H1 (cell line): Measurements from ENCODE around the gene PRKAR1B. TPM values are rescaled to one million over a fixed set of nuclear protein-coding genes. Genes with fewer than 3 reads are reported as not detected.

Experiments
- CTCF ChIA-PET: fragments of 300-600 bp; sonication (Branson Sonifier 250); formaldehyde crosslinking; loops from one replicate; lab custom pipeline; 2021; ENCODE audit not compliant: partially characterized antibody; lab: Charles Lee
- POLR2A ChIA-PET: fragments of 300-600 bp; sonication (Branson Sonifier 250); formaldehyde crosslinking; loops from one replicate; lab custom pipeline; 2021; ENCODE audit warnings: inconsistent platforms; ENCODE audit not compliant: partially characterized antibody; lab: Charles Lee
- DNase-seq, 2 experiments: peaks; one replicate each; pipeline versions ENCODE4 v3.0.0 to v3.0.0-alpha.2; 2010 to 2022; ENCODE audit warnings: low spot score in 2 of 2, low read depth in 1 of 2, mixed read lengths in 1 of 2
- FAIRE-seq: peaks from 2 replicates; lab custom pipeline; 2011; peaks lifted over from hg19 to GRCh38; lab: Jason Lieb, UNC
- H2AFZ ChIP-seq: 2 replicates; pipeline ENCODE4 v1.8.1; 2012; ENCODE audit warnings: low read length, inconsistent platforms
- H2AK5ac ChIP-seq: 2 replicates; pipeline ENCODE4 v1.6.1; 2013; ENCODE audit warnings: low read depth, low read length
- H2BK120ac ChIP-seq: replicated peaks from 2 replicates; pipeline ENCODE3; 2013; ENCODE audit warnings: low read depth, low read length, inconsistent platforms
- H2BK12ac ChIP-seq: 2 replicates; pipeline ENCODE4 v1.6.1; 2013; ENCODE audit warnings: low read depth, low read length
- H2BK15ac ChIP-seq: 2 replicates; pipeline ENCODE4 v1.6.1; 2013; ENCODE audit warnings: low read length
- H2BK20ac ChIP-seq: 2 replicates; pipeline ENCODE4 v1.6.1; 2013; ENCODE audit warnings: low read length
- H2BK5ac ChIP-seq: 2 replicates; pipeline ENCODE4 v1.6.1; 2013; ENCODE audit warnings: low read depth, low read length
- H3K14ac ChIP-seq: 2 replicates; pipeline ENCODE4 v1.6.1; 2013; ENCODE audit warnings: inconsistent platforms; ENCODE audit not compliant: insufficient read length
- H3K18ac ChIP-seq: 2 replicates; pipeline ENCODE4 v1.6.1; 2013; ENCODE audit warnings: low read length; ENCODE audit errors: extremely low read depth
- H3K23ac ChIP-seq: 2 replicates; pipeline ENCODE4 v1.6.1; 2013; ENCODE audit warnings: inconsistent platforms; ENCODE audit not compliant: insufficient read length
- H3K23me2 ChIP-seq: 2 replicates; pipeline ENCODE4 v1.6.1; 2013; ENCODE audit warnings: low read depth, low read length
- H3K27ac ChIP-seq: 2 replicates; pipeline ENCODE4 v1.6.1; 2011; ENCODE audit warnings: low read depth, low read length, inconsistent platforms
- H3K27me3 ChIP-seq, 4 experiments: replicated peaks in 1 of 4; 1 replicate in 1 of 4; 2 replicates in 3 of 4; pipeline versions ENCODE4 v1.6.1 to v1.8.1; 2011 to 2013; ENCODE audit warnings: low read length in 3 of 4, mild to moderate bottlenecking in 3 of 4, inconsistent platforms in 2 of 4, mixed read lengths in 2 of 4, moderate library complexity in 1 of 4; ENCODE audit not compliant: control insufficient read depth in 3 of 4, insufficient read depth in 3 of 4; ENCODE audit errors: extremely low read depth in 1 of 4
- H3K36me3 ChIP-seq, 4 experiments: 2 replicates each; pipeline versions ENCODE4 v1.6.1 to v1.8.1; 2011 to 2013; ENCODE audit warnings: mild to moderate bottlenecking in 4 of 4, low read length in 3 of 4, moderate library complexity in 2 of 4, control low read depth in 1 of 4, inconsistent platforms in 1 of 4; ENCODE audit not compliant: insufficient read depth in 4 of 4, control insufficient read depth in 2 of 4
- H3K4ac ChIP-seq: replicated peaks from 2 replicates; pipeline ENCODE3; 2013; ENCODE audit warnings: low read length, low read depth, mixed read lengths, inconsistent platforms; ENCODE audit not compliant: insufficient read length
- H3K4me1 ChIP-seq, 4 experiments: replicated peaks in 1 of 4; 1 replicate in 1 of 4; 2 replicates in 3 of 4; pipeline versions ENCODE4 v1.6.1 to v1.8.1; 2011 to 2013; ENCODE audit warnings: low read length in 3 of 4, inconsistent platforms in 2 of 4, mixed read lengths in 1 of 4; ENCODE audit not compliant: insufficient read depth in 4 of 4, control insufficient read depth in 3 of 4
- H3K4me2 ChIP-seq, 2 experiments: 2 replicates each; pipeline versions ENCODE4 v1.6.1 to v1.8.1; 2011 to 2013; ENCODE audit warnings: low read depth in 2 of 2, low read length in 2 of 2, control low read depth in 1 of 2, inconsistent platforms in 1 of 2, mild to moderate bottlenecking in 1 of 2; ENCODE audit not compliant: insufficient read depth in 1 of 2
- H3K4me3 ChIP-seq, 4 experiments: fragments of 200-600, 300-600 bp in 1 of 4; sonication (generic), shearing (Covaris generic), sonication (Bioruptor Twin) in 1 of 4; 2 replicates each; pipeline versions ENCODE4 v1.5.1 to v1.8.1; 2011 to 2016; ENCODE audit warnings: low read length in 4 of 4, low read depth in 3 of 4, control low read depth in 2 of 4, inconsistent platforms in 2 of 4, mild to moderate bottlenecking in 2 of 4, mixed read lengths in 1 of 4, moderate library complexity in 1 of 4; ENCODE audit not compliant: insufficient read depth in 2 of 4; ENCODE audit errors: extremely low read depth in 1 of 4
- H3K56ac ChIP-seq: replicated peaks from 2 replicates; pipeline ENCODE3; 2013; ENCODE audit warnings: low read depth, mild to moderate bottlenecking, mixed read lengths, low read length, inconsistent platforms; ENCODE audit not compliant: insufficient read length
- H3K79me1 ChIP-seq: 2 replicates; pipeline ENCODE4 v1.6.1; 2013; ENCODE audit warnings: low read depth, low read length, control low read depth
- H3K79me2 ChIP-seq, 2 experiments: 2 replicates each; pipeline versions ENCODE4 v1.6.1 to v1.8.1; 2012 to 2013; ENCODE audit warnings: low read length in 2 of 2, mild to moderate bottlenecking in 2 of 2, inconsistent platforms in 1 of 2; ENCODE audit not compliant: insufficient read depth in 2 of 2, control insufficient read depth in 1 of 2
- H3K9ac ChIP-seq, 4 experiments: replicated peaks in 1 of 4; 1 replicate in 1 of 4; 2 replicates in 3 of 4; pipeline versions ENCODE4 v1.6.1 to v1.8.1; 2011 to 2013; ENCODE audit warnings: low read depth in 3 of 4, low read length in 3 of 4, control low read depth in 2 of 4, mild to moderate bottlenecking in 2 of 4, moderate library complexity in 2 of 4, inconsistent platforms in 1 of 4; ENCODE audit errors: extremely low read depth in 1 of 4
- H3K9me3 ChIP-seq, 2 experiments: 2 replicates each; pipeline versions ENCODE4 v1.6.1 to v1.8.1; 2012 to 2013; ENCODE audit warnings: mild to moderate bottlenecking in 2 of 2, moderate library complexity in 2 of 2, control low read depth in 1 of 2, inconsistent platforms in 1 of 2, low read depth in 1 of 2, low read length in 1 of 2, mixed read lengths in 1 of 2; ENCODE audit not compliant: insufficient read depth in 2 of 2
- H4K20me1 ChIP-seq, 2 experiments: replicated peaks in 1 of 2; 2 replicates each; pipeline versions ENCODE3 to v1.8.1; 2011 to 2013; ENCODE audit warnings: inconsistent platforms in 2 of 2, low read length in 2 of 2, mild to moderate bottlenecking in 1 of 2; ENCODE audit not compliant: insufficient read depth in 2 of 2, control insufficient read depth in 1 of 2
- H4K5ac ChIP-seq: 2 replicates; pipeline ENCODE4 v1.6.1; 2013; ENCODE audit warnings: low read length, low read depth, mixed read lengths, inconsistent platforms; ENCODE audit not compliant: insufficient read length
- H4K8ac ChIP-seq: 2 replicates; pipeline ENCODE4 v1.8.0; 2013; ENCODE audit warnings: mild to moderate bottlenecking, moderate library complexity, low read length, inconsistent platforms; ENCODE audit not compliant: insufficient read depth; ENCODE audit errors: extremely low read depth
- H4K91ac ChIP-seq: replicated peaks from 2 replicates; pipeline ENCODE3; 2013; ENCODE audit warnings: low read length, mixed read lengths, inconsistent platforms; ENCODE audit not compliant: insufficient read length
- CREB1 ChIP-seq: IDR thresholded peaks from 2 replicates; pipeline ENCODE4 v1.6.1; 2012; ENCODE audit warnings: inconsistent platforms
- HDAC6 ChIP-seq: IDR thresholded peaks from one replicate; pipeline ENCODE4 v1.7.1; 2012; ENCODE audit warnings: low read depth, mild to moderate bottlenecking, inconsistent platforms, low read length, moderate library complexity
- POLR2AphosphoS5 ChIP-seq: IDR thresholded peaks from 2 replicates; pipeline ENCODE4 v1.6.1; 2011; ENCODE audit warnings: low read depth, low read length
- SIX5 ChIP-seq: IDR thresholded peaks from 2 replicates; pipeline ENCODE4 v1.6.1; 2011; ENCODE audit warnings: mild to moderate bottlenecking, low read depth, low read length
- SP4 ChIP-seq: IDR thresholded peaks from 2 replicates; pipeline ENCODE4 v1.6.1; 2012; ENCODE audit warnings: low read length, inconsistent platforms
- SUZ12 ChIP-seq: fragments of 200-600 bp; sonication (generic); IDR thresholded peaks from 2 replicates; pipeline ENCODE4 v1.6.1; 2012; ENCODE audit warnings: mild to moderate bottlenecking, inconsistent platforms, low read length, moderate library complexity, mixed read lengths
- YY1 ChIP-seq: IDR thresholded peaks from 2 replicates; pipeline ENCODE4 v1.6.1; 2011; ENCODE audit warnings: low read depth, mild to moderate bottlenecking, low read length
- WGBS, 2 experiments: shearing (Covaris generic) in 1 of 2; methylation state at CpG; one replicate each; pipeline versions ENCODE4 v1.1.6 to v1.1.7; 2013 to 2015; ENCODE audit warnings: low lambda C conversion rate in 2 of 2, mixed read lengths in 2 of 2, inconsistent platforms in 1 of 2, low coverage in 1 of 2, missing lambda C conversion rate in 1 of 2; ENCODE audit not compliant: insufficient replicate concordance in 2 of 2, insufficient coverage in 1 of 2, insufficient read length in 1 of 2; ENCODE audit errors: extremely low coverage in 1 of 2, missing lambda C conversion rate in 1 of 2; 5-methylcytosine and 5-hydroxymethylcytosine counted together
- polyA plus RNA-seq, 7 experiments: library from polyadenylated mRNA; depleted of rRNA in 3 of 7; stranded (reverse) in 5 of 7; unstranded in 2 of 7; fragments of >200 nt in 5 of 7; fragments of 200-250 nt in 2 of 7; gene quantifications; 1 replicate in 5 of 7; 2 replicates in 1 of 7; 4 replicates in 1 of 7; pipeline versions ENCODE4 v1.2.1 to v1.2.3, GENCODE V29; 2011 to 2013; ENCODE audit warnings: missing spikeins in 2 of 7, mixed read lengths in 2 of 7
- total RNA-seq: library from RNA; stranded (reverse); fragmentation: NEBNext Ultra II Directional; extraction: Animal tissue kit (Norgen Biotek cat#: 25700); gene quantifications from 2 replicates; pipeline ENCODE4 v1.2.1, GENCODE V29; 2021

Gene PRKAR1B
- total and polyA plus RNA-seq, 2 of the 8 experiments (the other 6 are each of a cell fraction or from before 2014, with no cell fraction given) = 12.3 to 55.7 TPM

DNA sequence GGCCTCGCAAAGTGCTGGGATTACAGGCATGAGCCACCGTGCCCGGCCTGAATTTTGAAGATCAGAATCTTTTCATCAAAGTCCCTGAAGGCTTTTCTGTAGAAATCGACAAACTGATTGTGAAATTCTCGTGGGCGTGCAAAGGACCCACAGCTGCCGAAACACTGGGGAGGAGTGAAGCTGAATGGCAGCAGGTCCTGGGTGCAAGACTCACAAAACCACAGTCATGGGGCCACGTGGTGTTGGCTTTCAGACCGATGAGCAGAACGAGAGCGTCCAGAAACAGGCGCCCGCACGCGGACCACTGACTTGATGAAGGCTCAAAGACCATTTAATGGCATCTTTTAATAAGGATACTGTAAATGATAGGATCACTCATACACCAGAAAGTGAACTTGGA lies 24.7 kb upstream of the PRKAR1B start:
- peaks cover 6 to 17% (median 12%) of the 10 kb centered on the region in 4 experiments; a peak in 7 of 8 replicates for H3K36me3 ChIP-seq

More for the DNA sequence above, 24.7 kb upstream of the PRKAR1B start:
- Histone ChIP-seq H3K4ac (no peak overlapping the region), H2BK20ac (no peak overlapping the region), H3K27me3 (no peaks in the 10 kb centered on the region), H3K4me2 (no peak overlapping the region), H4K20me1 (peaks cover 1 to 17% of the 10 kb centered on the region in 2 experiments), H2AFZ (no peak overlapping the region), H3K9me3 (no peaks in the 10 kb centered on the region), H3K4me3 (no peak overlapping the region), H3K23ac (no peak overlapping the region), H2AK5ac (no peak overlapping the region), H2BK5ac (no peak overlapping the region), H3K79me1 (no peaks in the 10 kb centered on the region; the same call in 1 of the 2 replicates), H2BK120ac (no peak overlapping the region), H3K27ac (no peak overlapping the region), H3K4me1 (no peaks in the 10 kb centered on the region), H3K23me2 (no peaks in the 10 kb centered on the region), H4K8ac (no peak overlapping the region; the same call in 1 of the 2 replicates), H3K56ac (no peak overlapping the region), H2BK15ac (no peak overlapping the region), H3K14ac (no peak overlapping the region), H3K9ac (no peak overlapping the region), H2BK12ac (no peak overlapping the region), H3K79me2 (peaks cover 0 to 12% of the 10 kb centered on the region in 2 experiments; a peak in 2 of 4 replicates), H3K18ac (no peak overlapping the region), H4K5ac (no peak overlapping the region), H4K91ac (no peak overlapping the region)
- ChIA-PET CTCF (interaction anchor here (1.6 kb wide), 1 partner anchor 21 kb away, joined by 4 read pairs; no protein-coding TSS in a partner anchor), POLR2A (no interaction called here)
- no peak for FAIRE-seq
- 91% methylated on average over 15 of the region's 15 CpGs; no CpG with 5 or more reads in 1 of the 2 experiments for WGBS, 2 experiments
- no peak for DNase-seq
- TF ChIP-seq HDAC6 (no peak), SUZ12 (no peak), CREB1 (no peak), SIX5 (no peak), YY1 (no peak), POLR2AphosphoS5 (no peak), SP4 (no peak)
- TF ChIP-seq, all 59 proteins: peak for 0
